CD4-positive, alpha-beta T cell (primary cell): ENCODE measurements around the gene SEC62. TPM values are rescaled to one million over a fixed set of nuclear protein-coding genes. Genes with fewer than 3 reads are reported as not detected.
A peak's percentile ranks its signal among the peaks of the same experiment; 100 is the strongest.

Experiments used
- ATAC-seq: fragments of 200-7000 bp; cut with Tn5 transposase; one replicate; pipeline ENCODE4 v1.10.0; 2022; ENCODE audit warnings: mild to moderate bottlenecking; ENCODE audit not compliant: poor library complexity
- CTCF ChIA-PET: fragments of 350-600 bp; sonication (Branson Sonifier 250); formaldehyde crosslinking; loops from one replicate; lab custom pipeline; 2021; ENCODE audit warnings: antibody characterized with exemption, inconsistent platforms; lab: Charles Lee
- POLR2A ChIA-PET: fragments of 350-600 bp; sonication (Branson Sonifier 250); formaldehyde crosslinking; loops from one replicate; lab custom pipeline; 2021; ENCODE audit warnings: antibody characterized with exemption, inconsistent platforms; lab: Charles Lee
- DNase-seq, 14 experiments: peaks; one replicate each; pipeline ENCODE4 v3.0.0-alpha.2; 2013 to 2020; ENCODE audit warnings: mixed read lengths in 2 of 14
- H3K27ac ChIP-seq, 2 donors: one replicate each; pipeline versions ENCODE4 v1.5.1 to v1.7.0; 2013; ENCODE audit warnings: low read length in 2 of 2, low read depth in 1 of 2, mild to moderate bottlenecking in 1 of 2
- H3K27me3 ChIP-seq, 2 experiments: 1 replicate in 1 of 2; 2 replicates in 1 of 2; pipeline versions ENCODE4 v1.6.1 to v1.7.0; 2013; ENCODE audit warnings: low read length in 2 of 2, control low read depth in 1 of 2, mild to moderate bottlenecking in 1 of 2, moderate library complexity in 1 of 2; ENCODE audit not compliant: insufficient read depth in 2 of 2, control insufficient read depth in 1 of 2
- H3K36me3 ChIP-seq: one replicate; pipeline ENCODE4 v1.6.1; 2013; ENCODE audit warnings: low read length, control low read depth; ENCODE audit not compliant: insufficient read depth
- H3K4me1 ChIP-seq: one replicate; pipeline ENCODE4 v1.6.1; 2013; ENCODE audit warnings: low read length, control low read depth; ENCODE audit not compliant: insufficient read depth
- H3K4me3 ChIP-seq: one replicate; pipeline ENCODE4 v1.5.1; 2013; ENCODE audit warnings: mild to moderate bottlenecking, low read length, moderate library complexity
- H3K9me3 ChIP-seq, 2 experiments: 1 replicate in 1 of 2; 2 replicates in 1 of 2; pipeline versions ENCODE4 v1.6.1 to v1.7.0; 2013; ENCODE audit warnings: low read length in 2 of 2, mild to moderate bottlenecking in 2 of 2, control low read depth in 1 of 2, moderate library complexity in 1 of 2; ENCODE audit not compliant: control insufficient read depth in 1 of 2, insufficient read depth in 1 of 2
- H3K27ac Mint-ChIP-seq: one replicate; pipeline ENCODE4 v1.8.0; 2020; ENCODE audit warnings: mixed read lengths
- H3K27me3 Mint-ChIP-seq: one replicate; pipeline ENCODE4 v1.8.0; 2021; ENCODE audit warnings: mixed read lengths
- H3K36me3 Mint-ChIP-seq: one replicate; pipeline ENCODE4 v1.8.0; 2021; ENCODE audit warnings: low read depth, mixed read lengths
- H3K4me1 Mint-ChIP-seq: one replicate; pipeline ENCODE4 v1.8.0; 2021; ENCODE audit warnings: low read depth, mixed read lengths
- H3K4me3 Mint-ChIP-seq: one replicate; pipeline ENCODE4 v1.8.0; 2020; ENCODE audit warnings: mild to moderate bottlenecking, mixed read lengths
- H3K9me3 Mint-ChIP-seq: one replicate; pipeline ENCODE4 v1.8.0; 2020; ENCODE audit warnings: mixed read lengths
- intact Hi-C, 2 experiments: fragments of 100-400 bp; cut with DNase I in 1 of 2; cut with micrococcal nuclease in 1 of 2; formaldehyde crosslinking; loops; one replicate each; pipeline versions ENCODE4 v1.15.1 to v1.9.0; 2023 to 2025; cut with DNase I, micrococcal nuclease
- total RNA-seq, 174 experiments: library from RNA in 2 of 174; stranded (reverse) in 2 of 174; gene quantifications; one replicate each; pipeline ENCODE4 v1.2.3 and lab custom pipeline; 2021 to 2026
- TF ChIP-seq, protein P1 (sequence below): fragments of 200-600 bp; IDR thresholded peaks from one replicate; pipeline ENCODE4 v1.8.0; 2022; ENCODE audit warnings: antibody characterized with exemption, mild to moderate bottlenecking

Gene SEC62
- total RNA-seq, 2 experiments from 2014 or later = 113 to 117 TPM

DNA sequence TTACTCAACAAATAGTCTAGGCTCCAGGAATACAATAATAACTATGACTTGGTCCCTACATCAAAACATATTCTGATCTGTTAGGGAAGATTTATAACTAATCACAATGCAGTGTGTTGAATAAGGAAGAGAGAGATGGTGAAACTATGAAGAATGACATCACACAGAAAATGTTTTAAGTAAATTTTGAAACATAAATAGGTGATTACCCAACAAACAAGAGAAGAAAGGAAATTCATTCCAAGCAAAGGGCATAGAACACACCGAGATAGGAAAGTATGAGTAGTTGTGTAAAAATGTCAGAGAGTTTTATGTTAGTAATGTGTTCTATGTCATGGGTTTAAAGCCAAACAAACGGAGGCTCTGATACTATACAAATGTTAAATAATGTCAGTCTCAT, 13.4 kb downstream of the SEC62 start:
- H3K4me3 ChIP-seq = no peak overlapping the region
- POLR2A ChIA-PET = interaction anchor here (5.5 kb wide), 1 partner anchor 13 kb away, joined by 34 read pairs; the partner anchor contains the start of gene SEC62
- Mint-ChIP-seq H3K36me3 (peaks cover 89% of the 10 kb centered on the region), H3K4me1 (peaks cover 10% of the 10 kb centered on the region), H3K27me3 (no peaks in the 10 kb centered on the region), H3K9me3 (no peaks in the 10 kb centered on the region), H3K27ac (no peak overlapping the region), H3K4me3 (no peak overlapping the region)
- no peaks in the 10 kb centered on the region for H3K27me3 ChIP-seq
- intact Hi-C loops = no loop called here
- no peak overlapping the region for H3K27ac ChIP-seq
- no peaks in the 10 kb centered on the region for H3K9me3 ChIP-seq
- TF ChIP-seq, protein P1, sequence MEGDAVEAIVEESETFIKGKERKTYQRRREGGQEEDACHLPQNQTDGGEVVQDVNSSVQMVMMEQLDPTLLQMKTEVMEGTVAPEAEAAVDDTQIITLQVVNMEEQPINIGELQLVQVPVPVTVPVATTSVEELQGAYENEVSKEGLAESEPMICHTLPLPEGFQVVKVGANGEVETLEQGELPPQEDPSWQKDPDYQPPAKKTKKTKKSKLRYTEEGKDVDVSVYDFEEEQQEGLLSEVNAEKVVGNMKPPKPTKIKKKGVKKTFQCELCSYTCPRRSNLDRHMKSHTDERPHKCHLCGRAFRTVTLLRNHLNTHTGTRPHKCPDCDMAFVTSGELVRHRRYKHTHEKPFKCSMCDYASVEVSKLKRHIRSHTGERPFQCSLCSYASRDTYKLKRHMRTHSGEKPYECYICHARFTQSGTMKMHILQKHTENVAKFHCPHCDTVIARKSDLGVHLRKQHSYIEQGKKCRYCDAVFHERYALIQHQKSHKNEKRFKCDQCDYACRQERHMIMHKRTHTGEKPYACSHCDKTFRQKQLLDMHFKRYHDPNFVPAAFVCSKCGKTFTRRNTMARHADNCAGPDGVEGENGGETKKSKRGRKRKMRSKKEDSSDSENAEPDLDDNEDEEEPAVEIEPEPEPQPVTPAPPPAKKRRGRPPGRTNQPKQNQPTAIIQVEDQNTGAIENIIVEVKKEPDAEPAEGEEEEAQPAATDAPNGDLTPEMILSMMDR = no peak
- no peaks in the 10 kb centered on the region for H3K4me1 ChIP-seq
- DNase-seq (no peak), ATAC-seq (no peak)
- peaks cover 97% of the 10 kb centered on the region for H3K36me3 ChIP-seq
- CTCF ChIA-PET = interaction anchor here (2.1 kb wide), 1 partner anchor 15 kb away, joined by 4 read pairs; no protein-coding TSS in a partner anchor

DNA sequence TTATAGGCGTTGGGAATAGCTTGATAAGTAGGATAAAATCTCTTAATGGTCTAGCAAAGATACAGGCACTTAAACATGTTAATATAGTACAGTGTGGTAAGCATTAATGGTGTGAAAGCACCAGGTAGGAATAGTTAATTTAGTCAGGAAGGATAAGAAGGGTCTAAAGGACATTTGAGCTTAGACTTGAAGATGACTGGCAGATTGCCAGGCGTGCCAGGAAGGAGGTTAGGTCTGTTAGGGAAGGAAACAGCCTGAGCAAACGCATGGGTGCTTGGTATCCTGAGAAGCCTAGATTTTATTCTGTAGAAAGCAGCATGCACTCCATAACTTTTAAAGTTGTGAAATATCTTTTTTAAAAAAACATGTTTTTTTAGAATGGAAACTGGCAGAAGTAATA, 17.7 kb downstream of the SEC62 start:
- H3K9me3 Mint-ChIP-seq = no peaks in the 10 kb centered on the region
- peaks cover 6% of the 10 kb centered on the region for H3K4me1 Mint-ChIP-seq
- Histone ChIP-seq H3K9me3 (no peaks in the 10 kb centered on the region), H3K27ac (no peak overlapping the region), H3K36me3 (peaks cover 96% of the 10 kb centered on the region), H3K4me3 (no peak overlapping the region), H3K4me1 (no peaks in the 10 kb centered on the region), H3K27me3 (no peaks in the 10 kb centered on the region)
- CTCF ChIA-PET = interaction anchor here (1.2 kb wide), 1 partner anchor 17 kb away, joined by 3 read pairs; no protein-coding TSS in a partner anchor
- no peaks in the 10 kb centered on the region for H3K27me3 Mint-ChIP-seq
- POLR2A ChIA-PET = interaction anchor here (3.2 kb wide), 1 partner anchor 17 kb away, joined by 18 read pairs; the partner anchor contains the start of gene SEC62
- intact Hi-C loops = no loop called here
- peaks cover 95% of the 10 kb centered on the region for H3K36me3 Mint-ChIP-seq
- DNase-seq (peak in 1 of 14 experiments; percentile 23), ATAC-seq (no peak)
- TF ChIP-seq, protein P1 = no peak
- no peak overlapping the region for H3K4me3 Mint-ChIP-seq
- H3K27ac Mint-ChIP-seq = no peak overlapping the region

DNA sequence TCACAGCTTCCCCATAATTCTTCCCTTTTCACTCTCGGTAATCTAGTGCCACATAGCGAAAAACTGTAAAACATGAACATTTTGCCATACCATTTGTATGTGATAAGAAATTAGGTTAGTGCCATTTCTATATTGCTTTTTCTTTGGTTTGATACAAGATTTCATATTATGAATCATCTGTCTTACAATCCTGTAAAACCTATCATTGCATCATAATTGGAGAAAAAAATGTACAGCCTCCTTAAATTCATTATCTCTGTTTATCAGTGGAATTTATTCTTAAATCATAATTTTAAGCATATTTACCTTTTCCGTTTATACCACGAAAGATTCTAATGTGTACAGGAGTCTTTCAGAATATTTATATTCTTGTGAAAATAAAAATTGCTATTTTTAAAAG, 23.8 kb downstream of the SEC62 start:
- Mint-ChIP-seq H3K36me3 (peaks cover 78% of the 10 kb centered on the region), H3K27me3 (no peaks in the 10 kb centered on the region), H3K4me3 (no peak overlapping the region), H3K9me3 (no peaks in the 10 kb centered on the region), H3K27ac (no peak overlapping the region), H3K4me1 (no peaks in the 10 kb centered on the region)
- no peaks in the 10 kb centered on the region for H3K27me3 ChIP-seq
- CTCF ChIA-PET = no interaction called here
- H3K4me3 ChIP-seq = no peak overlapping the region
- intact Hi-C loops = no loop called here
- no peak overlapping the region for H3K27ac ChIP-seq
- H3K36me3 ChIP-seq = peaks cover 75% of the 10 kb centered on the region
- TF ChIP-seq, protein P1 = no peak
- H3K4me1 ChIP-seq = no peaks in the 10 kb centered on the region
- no peak for DNase-seq
- POLR2A ChIA-PET = interaction anchor here (1.5 kb wide), 1 partner anchor 24 kb away, joined by 4 read pairs; the partner anchor contains the start of gene SEC62
- H3K9me3 ChIP-seq = no peaks in the 10 kb centered on the region
- ATAC-seq = no peak
